ENCODE measurements around the gene TMC8. TPM values are rescaled to one million over a fixed set of nuclear protein-coding genes. Genes with fewer than 3 reads are reported as not detected.

TMC8 gene
- total and polyA plus RNA-seq, 2 of the 8 experiments (the other 6 are each of a cell fraction or from before 2014, with no cell fraction given) = 1.00 to 2.8 TPM

- TF ChIP-seq CHD7 (IDR thresholded peaks at IDR 0.05; ENCODE audit: insufficient replicate concordance, low read length) (no peak), KDM1A (IDR thresholded peaks at IDR 0.05; ENCODE audit: borderline replicate concordance, low read length) (no peak), CTCF (IDR thresholded peaks at IDR 0.05; ENCODE audit: control extremely low read depth in 1 of 3, insufficient read depth in 1 of 3, low read depth in 1 of 3, low read length in 3 of 3) (no peak), NANOG (IDR thresholded peaks at IDR 0.05; ENCODE audit: insufficient read depth, low read depth, low read length, poor library complexity, severe bottlenecking) (no peak), SAP30 (IDR thresholded peaks at IDR 0.05; ENCODE audit: insufficient read depth, insufficient replicate concordance, low read length) (no peak), HDAC6 (IDR thresholded peaks at IDR 0.05; ENCODE audit: low read depth, low read length) (no peak)
- TF ChIP-seq, protein P1, sequence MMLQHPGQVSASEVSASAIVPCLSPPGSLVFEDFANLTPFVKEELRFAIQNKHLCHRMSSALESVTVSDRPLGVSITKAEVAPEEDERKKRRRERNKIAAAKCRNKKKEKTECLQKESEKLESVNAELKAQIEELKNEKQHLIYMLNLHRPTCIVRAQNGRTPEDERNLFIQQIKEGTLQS (IDR thresholded peaks at IDR 0.05; ENCODE audit: insufficient read depth, low read depth, low read length) = no peak
These were observed 26.0 kb upstream of the TMC8 start (continued) for GRCh38 chr17:78104540-78104941.

All from H1 (cell line).